PFSK-1 (cell line): ENCODE measurements around the gene DPP6.

Experiments used
- POLR2AphosphoS5 ChIP-seq: IDR thresholded peaks from 2 replicates; pipeline ENCODE4 v1.6.1; 2012; ENCODE audit warnings: low read depth, mild to moderate bottlenecking, control low read depth, low read length, moderate library complexity
- SIN3A ChIP-seq: IDR thresholded peaks from 2 replicates; pipeline ENCODE4 v1.6.1; 2012; ENCODE audit warnings: mild to moderate bottlenecking, low read length, moderate library complexity, borderline replicate concordance; ENCODE audit not compliant: insufficient read depth
- TAF1 ChIP-seq: IDR thresholded peaks from 2 replicates; pipeline ENCODE4 v1.6.1; 2012; ENCODE audit warnings: low read length, control low read depth, borderline replicate concordance; ENCODE audit not compliant: insufficient read depth

DNA sequence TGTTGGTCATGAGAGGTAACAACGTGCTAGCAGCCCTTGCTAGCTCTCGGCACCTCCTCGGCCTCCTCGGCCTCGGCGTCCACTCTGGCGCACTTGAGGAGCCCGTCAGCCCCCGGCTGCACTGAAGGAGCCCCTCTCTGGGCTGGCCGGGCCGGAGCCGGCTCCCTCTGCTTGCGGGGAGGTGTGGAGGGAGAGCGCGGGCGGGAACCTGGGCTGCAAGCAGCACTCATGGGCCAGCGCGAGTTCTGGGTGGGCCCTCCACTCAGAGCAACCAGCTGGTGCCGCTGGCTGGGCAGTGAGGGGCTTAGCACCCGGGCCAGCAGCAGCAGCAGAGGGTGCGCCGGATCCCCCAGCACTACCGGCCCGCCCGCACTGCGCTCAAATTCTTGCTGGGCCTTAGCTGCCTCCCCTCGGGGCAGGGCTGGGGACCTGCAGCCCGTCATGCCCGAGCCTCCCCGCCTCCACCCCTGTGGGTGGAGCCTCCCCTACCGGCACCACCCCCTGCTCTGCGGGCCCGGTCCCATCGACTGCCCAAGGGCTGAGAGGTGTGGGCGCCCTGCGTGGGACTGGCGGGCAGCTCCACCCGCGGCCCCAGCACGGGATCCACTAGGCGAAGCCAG, 854.6 kb downstream of the DPP6 start:
- TF ChIP-seq TAF1, result no peak
- no peak for TF ChIP-seq SIN3A
- TF ChIP-seq POLR2AphosphoS5, result no peak
